SKM-1 (cell line): Measurements from ENCODE around the gene CFAP20DC.
"Not testable (repeated sequence)": the region's sequence is repeated elsewhere in the genome, so short reads cannot be mapped to it uniquely, and the experiment has no call there.

Experiments
- DNase-seq: peaks from one replicate; lab custom pipeline; 2025; ENCODE audit not compliant: unreplicated experiment; lab: John Stamatoyannopoulos, UW

CFAP20DC gene

DNA sequence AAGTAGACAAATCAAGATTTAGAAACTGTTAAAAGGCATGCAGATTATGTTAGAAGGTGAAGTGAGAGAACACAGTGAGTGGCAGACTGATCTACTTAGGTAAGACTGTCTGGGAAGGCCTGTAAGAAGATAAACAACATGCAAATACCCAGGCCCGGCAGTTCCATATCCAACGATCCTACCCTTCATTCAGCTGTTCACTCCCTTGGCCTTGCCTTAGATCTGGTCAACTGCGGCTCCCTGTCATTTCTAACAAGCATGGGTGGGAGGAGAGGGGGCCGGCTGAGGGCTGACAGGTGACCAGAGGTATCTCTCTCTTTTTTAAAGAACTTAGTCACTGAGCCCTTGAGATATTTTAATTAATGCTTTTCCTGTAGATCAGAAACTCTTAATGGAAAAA, 298.6 kb downstream of the CFAP20DC start:
- no peak for DNase-seq

DNA sequence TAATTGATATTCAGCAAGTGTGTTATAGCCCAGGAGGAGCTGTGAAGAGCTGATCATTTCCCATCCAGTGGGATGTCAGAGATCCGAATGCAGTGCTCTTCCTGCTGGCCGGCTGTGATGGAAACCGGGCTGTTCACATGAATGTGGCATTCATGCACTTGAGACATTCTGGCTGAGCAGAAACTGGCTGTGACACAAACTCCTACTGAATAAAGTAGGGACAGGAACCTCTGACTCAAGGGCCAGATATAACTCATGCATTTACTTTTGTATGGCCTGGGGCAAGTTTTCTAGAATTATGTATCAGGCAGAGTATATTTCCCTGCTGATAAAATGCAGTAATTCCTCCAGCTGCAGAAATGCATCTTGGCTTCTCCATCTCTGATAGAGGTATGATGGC, 299.9 kb downstream of the CFAP20DC start:
- DNase-seq: no peak

DNA sequence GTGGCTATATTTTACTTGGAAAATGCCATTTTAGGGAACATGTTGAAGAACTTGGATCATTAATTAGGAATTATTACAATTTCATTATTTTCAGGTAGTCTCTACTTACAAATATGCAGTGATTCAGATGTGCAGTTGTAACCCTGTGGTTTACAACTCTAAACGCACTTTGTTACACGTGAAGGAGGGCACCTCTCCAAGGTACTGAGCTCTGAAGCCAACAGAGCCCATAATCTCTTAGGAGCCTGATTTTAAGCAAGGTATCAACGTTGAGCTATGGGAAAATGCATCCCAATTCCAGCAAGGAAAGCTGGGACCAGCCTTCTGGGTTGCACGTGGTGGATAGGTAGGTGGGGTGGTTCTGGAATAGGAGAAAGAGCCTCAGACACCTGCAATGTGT, 301.8 kb downstream of the CFAP20DC start:
- DNase-seq: no peak

DNA sequence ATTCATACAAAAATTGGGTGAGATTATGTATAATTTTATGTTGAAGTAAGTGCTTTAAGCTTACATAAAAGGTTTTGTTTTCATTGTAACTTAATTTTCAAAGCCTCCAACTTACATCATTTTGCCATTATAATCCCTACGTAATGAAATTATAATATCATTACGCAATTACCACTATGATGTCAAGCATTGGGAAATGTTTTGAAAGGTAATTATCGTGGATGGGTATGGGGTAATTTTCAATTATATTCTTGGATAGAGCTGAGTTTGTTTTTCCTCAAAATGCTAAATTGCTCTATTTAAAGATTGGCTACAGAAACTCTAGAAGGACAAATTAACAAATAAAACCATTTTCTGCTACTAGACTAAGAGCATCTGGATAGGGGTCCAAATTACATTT, 303.1 kb downstream of the CFAP20DC start:
- no peak for DNase-seq

DNA sequence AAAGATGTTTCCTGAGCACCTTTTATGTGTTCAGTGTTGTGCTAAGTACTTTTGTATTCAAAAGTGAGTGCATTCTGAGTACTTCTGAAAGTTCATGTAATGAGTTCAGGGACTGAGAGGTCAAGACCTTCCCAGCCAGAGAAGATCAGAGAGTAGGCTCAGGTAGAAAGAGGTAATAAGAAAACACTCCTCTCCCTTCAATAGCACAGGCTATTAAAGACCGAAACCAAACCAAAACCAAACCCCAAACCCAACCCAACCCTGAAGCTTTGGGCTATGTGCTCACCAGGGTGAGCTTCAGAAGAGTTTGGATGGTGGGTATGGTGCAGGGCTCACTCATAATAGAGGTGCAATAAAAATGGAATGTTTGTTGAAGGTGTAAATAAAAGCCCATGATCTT, 306.5 kb downstream of the CFAP20DC start:
- no peak for DNase-seq

DNA sequence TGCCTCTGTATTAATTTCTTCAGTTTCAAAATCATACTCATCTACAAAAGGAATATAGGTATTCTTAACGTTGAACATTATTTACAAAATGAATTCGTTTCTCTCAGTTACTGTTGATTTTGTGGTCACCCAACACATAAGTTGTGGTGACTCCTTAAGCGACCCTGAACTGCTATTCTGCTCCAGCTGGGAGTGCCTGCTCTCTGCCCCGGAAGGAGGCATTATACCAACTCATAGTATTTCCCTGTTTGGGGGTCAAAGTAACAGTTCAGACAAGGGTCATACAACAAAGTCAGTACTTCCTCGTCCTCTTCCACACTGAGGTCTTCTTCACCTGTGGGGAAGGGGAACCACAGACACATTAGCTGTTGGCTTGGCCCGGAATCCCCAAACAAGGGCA, 307.6 kb downstream of the CFAP20DC start:
- DNase-seq: no peak

DNA sequence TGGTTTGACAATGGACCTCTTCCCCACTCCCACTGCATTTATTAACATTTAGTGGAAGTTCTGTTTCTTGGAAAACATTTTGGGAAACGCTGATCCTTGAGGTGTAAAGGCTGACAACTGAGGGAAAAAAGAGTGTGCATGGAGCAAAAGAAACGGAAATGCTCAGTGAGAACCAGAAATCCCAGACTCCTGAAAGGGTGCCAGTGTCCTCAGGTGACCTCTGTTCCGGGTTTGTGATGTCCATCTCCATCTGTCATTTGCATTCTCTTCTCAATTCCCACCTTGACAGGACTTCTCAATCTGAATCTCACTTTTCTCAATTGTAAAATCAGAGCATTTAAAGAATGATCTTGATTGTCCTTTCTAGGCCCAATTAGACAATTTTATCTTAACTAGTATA, 312.2 kb downstream of the CFAP20DC start:
- no peak for DNase-seq

DNA sequence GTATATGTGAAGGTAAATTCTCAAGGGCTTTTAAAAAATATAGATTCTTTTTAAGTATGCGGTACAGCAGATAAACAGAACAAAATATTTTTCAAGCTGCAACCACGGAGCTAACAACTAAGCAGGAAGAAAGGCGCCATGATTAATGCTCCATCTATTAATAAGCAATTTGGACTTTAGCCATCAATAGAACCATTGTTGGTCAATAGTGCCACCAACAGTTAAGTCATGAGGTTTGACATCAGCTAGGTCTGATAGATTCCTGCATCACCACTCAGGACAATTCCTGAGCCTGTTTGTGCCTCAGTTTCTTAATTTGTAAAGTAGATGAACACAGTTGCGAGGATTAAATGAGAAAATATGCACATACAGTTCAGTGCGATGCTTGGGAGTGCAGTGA, 318.2 kb downstream of the CFAP20DC start:
- DNase-seq: no peak

DNA sequence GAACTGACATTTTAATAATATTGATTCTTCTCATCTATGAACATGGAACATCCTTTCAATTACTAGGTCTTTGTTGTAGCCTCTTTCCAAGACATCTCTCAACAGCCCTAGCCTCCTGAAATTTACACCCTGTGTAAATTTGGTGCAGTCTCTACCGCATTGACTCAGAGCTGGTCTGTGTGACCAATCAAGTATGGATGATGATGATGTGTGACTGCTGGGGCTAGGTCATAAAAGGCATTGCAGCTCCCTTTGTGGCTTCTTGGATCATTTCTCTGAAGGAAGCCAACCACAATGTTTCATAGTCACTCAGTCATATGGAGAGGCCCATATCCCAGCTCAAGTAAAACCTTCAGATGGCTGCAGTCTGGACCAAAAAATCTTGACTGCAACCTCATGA, 321.1 kb downstream of the CFAP20DC start:
- DNase-seq: no peak

DNA sequence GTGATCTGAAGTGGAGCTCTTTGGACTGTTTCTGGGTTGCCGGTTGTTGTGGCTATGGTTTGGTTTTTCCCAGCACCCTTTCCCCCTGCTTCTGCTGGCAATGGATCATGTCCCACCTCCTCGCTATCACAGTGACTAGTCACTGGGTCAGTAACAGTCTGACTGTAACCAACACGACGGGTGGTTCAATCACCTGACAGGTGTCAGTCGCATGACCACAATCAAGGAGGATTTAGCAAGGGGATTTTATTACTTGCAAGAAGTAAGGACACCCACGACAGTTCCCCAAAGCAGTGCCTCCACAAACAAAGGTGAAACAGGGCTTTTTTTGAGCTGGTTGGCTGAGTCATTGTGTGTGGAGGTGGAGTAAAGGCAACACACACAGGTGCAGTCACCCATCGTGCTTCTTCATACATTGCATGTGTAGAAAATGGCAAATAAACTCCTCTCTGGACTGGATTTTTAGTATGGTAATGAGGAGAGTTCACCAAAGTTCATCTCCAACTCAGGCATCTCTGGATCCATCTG, 324.4 kb downstream of the CFAP20DC start:
- DNase-seq: no peak

DNA sequence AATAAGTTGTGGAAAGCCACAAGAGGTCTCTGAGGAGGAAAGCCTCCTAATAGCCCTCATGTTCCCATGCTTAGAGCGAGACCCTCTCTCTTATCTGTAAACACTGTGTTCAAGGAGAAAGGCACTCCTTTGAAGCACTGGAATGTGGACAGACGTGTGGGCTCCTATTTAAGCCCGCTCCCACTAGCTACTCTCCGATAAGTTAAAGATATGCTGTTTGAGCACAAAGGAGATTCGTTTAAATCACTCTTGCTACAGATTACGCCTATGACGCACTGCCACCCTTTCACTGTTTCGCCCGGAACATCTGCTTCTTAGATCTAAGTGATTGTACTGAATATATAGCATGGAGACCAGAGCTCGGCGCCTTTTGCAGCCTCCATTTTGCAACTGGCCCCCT, 325.5 kb downstream of the CFAP20DC start:
- DNase-seq: no peak

DNA sequence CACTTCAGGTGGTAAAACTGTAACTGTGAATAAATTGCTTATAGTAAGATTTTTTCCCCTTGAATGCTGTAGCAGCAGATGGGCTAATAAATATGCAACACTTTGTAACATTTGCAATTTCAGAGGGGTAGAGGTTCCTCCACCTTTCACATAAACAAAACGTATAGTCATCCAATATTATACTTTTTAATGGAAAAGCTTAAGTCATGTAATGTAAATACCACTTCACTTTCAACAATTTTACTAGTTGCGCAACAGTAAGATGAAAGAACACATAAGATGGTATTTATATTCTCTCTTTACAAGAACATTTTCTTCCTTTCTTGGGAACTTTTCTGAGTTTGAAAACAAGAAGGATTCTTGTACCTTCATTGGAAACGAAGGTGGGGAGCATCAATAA, 326.7 kb downstream of the CFAP20DC start:
- no peak for DNase-seq

DNA sequence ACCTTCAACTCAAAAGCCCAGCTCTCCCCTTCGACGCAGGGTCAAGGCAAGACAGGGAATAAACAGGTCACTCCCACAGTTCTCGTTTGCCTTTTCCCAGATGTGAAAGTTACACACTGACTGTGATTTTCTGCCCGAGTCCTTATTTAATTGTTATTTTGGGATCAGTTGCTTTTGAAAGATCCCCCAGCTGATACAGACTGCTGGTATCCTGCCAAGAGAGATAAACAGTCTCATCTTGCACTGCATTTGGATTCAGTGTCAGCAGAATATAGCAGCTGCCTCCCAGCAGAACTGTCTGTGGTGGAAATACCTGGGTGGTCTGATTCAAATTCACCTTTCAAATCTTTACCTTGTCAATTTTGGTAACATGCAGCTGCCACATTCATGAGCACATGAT, 327.3 kb downstream of the CFAP20DC start:
- DNase-seq: no peak

DNA sequence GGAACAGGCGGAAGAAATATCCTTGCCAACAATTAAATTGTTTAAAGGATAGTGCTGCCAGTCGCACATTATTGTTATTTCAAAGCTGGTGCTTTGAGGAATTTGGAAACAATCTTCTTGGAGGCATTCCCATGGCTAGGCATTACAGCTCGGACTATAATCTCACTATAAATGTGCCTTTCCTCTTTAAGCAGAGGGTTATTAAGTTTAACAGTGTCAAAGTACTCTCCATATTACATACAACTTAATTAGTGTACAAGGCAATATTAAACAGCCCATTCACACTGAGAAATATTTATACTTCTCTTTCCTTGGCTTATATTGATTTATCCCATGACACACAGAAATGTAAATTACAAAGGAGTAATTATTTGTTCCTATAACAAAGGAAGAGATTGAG, 329.3 kb downstream of the CFAP20DC start:
- DNase-seq: no peak

DNA sequence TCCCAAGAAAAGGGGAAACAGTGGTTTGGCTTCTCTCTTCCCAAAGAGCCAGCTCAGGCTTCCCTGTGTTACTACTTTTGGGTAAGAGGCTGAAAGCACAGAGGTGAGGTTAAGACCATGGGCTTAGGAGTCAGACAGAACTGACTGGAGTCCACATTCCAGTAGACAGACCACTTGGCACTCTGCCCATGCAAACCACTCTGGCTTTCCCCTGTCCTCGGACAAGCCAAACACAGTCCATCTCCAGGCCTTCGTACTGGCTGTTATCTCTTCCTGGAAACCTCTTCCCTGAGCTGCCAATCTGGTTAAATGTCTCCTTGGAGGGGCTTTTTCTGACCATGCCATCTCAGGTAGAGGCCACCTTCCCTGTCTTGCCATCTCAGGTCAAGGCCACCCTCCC, 330.1 kb downstream of the CFAP20DC start:
- DNase-seq: no peak

DNA sequence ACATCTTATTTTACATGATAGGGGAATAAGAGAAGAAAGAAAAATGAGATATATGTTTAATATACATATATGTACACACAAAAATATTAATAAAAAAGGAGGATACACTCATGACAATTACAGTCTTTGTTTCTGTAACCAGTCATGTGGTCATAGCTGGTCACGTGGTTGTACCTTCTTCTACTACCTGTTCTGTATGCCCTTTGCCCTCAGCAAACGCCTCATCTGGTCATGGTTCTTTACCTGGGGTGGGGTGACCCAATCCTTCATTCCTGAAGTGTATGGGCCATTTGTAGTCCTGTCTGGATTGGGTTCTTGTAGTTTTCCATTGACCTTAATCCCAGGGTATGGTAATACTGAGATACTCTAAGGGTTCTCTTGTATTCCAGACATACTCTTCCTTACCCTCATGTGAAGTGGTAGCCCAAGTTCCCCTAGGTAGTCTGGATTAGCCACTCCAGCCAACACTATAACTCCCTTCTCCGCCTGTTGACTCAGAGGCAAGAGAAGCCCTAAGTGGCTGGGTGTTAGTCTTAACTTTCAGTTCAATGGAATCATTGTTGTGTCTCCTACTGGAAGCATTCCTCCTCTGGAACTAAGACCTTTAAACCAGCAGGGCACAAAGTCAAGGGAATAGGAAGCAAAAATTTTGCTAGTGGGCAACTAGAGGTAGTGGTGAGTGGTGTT, 336.0 kb downstream of the CFAP20DC start:
- no peak for DNase-seq

DNA sequence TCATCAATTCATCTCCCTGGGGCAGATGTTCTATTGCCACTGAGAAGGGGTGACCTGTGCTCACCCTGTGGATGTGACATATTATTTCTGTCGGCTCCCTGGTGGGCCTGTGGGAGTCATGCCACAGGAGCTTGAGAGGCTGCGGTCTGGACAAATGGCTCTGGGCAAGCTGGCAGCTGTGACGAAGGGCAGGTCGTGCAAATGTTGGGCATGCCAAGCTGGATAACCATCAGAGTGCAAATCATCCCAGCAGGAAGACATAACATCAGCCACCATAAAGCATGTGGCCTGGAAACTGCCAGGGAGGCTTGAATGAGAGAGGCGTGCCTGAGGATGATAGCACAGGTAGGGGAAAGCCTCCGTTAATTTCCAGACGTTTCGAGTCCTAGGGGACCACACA, 338.0 kb downstream of the CFAP20DC start:
- no peak for DNase-seq

DNA sequence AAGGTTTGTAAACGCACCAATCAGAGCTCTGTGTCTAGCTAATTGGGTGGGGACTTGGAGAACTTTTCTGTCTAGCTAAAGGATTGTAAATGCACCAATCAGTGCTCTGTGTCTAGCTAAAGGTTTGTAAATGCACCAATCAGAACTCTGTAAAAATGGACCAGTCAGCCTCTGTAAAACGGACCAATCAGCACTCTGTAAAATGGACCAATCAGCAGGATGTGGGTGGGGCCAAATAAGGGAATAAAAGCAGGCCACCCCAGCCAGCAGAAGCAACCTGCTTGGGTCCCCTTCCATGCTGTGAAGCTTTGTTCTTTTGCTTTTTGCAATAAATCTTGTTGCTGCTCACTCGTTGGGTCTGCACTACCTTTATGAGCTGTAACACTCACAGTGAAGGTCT, 340.8 kb downstream of the CFAP20DC start:
- not testable (repeated sequence) for DNase-seq

DNA sequence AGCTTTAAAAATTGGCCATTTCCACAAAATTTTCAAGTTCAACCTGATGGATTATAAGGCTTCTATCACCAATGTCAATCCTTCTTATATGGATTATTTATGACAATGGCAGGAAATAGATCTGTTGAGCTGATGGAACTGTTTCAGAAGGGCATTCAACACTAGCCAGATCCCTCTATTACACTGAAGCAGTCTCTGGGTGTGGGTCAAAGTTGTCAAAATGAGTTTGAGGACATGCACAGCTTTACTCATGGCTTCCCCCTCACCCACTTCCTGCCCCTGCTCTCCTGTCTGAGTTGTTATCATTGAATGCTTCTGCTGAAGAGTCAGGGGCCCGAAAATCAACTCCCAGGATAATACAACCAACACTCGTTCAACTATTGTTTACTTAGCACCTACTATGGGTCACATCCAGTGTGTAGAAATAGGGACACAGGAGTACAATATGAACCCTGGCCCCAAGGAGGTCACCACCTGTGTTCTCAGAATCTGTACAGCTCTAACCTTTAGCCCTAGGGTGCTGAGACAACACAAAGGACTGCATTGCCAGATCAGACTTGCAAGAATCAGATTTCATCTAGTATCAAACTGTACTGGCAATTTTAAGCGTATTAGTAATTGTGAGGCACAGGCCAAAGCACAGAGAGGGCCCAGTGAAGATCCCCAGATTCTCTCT, 341.6 kb downstream of the CFAP20DC start:
- DNase-seq: no peak

DNA sequence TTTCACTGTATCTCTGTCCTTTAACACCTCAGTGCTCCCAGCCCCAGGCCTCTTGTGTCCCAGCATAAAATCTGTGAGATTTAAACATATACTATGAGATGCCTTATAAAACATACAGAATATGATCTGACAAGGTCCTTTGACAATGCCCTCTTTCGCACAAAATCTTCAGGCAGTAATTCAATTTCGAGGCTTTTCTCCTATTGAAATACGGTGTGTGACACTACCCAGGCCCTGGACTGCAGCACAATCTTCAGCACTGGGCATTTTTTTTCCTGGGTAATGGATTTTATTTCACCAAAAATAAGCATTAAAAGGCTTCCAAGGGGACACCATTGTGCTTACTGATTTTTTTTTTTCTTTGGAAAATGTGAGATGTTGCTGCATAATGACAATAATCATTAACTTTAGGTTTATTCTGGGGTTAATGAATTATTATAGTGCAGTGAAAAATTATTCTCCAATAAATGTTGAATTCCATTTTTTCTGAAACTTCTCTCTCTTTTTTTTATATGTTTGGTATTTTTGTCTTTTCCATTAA, 342.4 kb downstream of the CFAP20DC start:
- DNase-seq: no peak

DNA sequence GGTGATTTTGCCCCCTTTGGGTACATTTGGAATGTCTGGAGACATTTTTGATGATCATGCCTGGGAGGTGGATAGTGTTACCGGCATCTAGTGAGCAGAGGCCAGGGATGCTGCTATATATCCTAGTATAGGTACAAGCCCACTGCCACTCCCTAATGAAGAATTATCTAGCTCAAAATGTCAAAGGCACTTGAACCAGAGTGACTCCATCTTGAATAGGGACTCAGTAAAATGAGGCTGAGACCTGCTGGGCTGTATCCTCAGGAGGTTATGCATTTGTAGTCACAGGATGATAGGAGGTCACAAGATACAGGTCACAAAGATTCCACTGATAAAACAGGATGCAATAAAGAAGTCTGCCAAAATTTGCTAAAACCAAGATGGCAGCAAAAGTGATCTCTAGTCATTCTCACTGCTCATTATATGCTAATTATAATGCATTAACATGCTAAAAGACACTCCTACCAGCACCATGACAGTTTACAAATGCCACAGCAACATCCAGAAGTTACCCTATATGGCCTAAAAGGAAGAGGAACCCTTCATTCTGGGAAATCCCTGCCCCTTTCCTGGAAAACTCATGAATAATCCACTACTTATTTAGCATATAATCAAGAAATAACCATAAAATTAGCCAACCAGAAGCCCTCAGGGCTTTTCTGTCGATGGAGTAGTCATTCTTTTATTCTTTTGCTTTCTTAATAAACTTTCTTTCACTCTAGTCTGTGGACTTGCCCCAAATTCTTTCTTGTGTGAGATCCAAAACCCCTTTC, 343.2 kb downstream of the CFAP20DC start:
- DNase-seq: no peak

DNA sequence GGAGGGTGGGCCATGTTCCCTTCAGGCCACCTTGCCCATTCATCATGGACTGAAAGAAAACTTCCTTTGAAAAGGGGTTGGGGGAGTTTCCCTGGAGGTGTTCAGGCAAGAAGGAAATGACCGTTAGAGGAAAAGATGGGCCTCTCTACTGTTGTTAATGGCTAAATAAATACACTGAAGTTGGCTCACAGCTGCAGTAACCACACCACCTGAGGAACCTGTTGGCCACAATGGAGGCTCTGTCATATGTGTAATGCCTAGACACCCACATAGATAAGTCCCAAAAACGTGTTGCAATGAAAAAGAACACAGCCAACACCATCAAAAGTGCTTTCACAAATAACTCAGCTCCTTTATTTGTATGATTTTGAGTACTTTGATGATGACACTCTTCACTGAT, 345.1 kb downstream of the CFAP20DC start:
- no peak for DNase-seq
